ENCODE measurements around the gene MARCO.

MARCO gene

GRCh38 chr2:118922254-118922653 lies 19.7 kb upstream of the MARCO start:
- Histone ChIP-seq H3K4me3 (ENCODE audit: low read depth, low read length) (no peak overlapping the region), H3K27me3 (replicated peaks) (no peaks in the 10 kb centered on the region), H3K36me3 (replicated peaks) (no peaks in the 10 kb centered on the region), H3K27ac (no peak overlapping the region)
- no peak for DNase-seq
- TF ChIP-seq CTCF (IDR thresholded peaks at IDR 0.05; ENCODE audit: low read depth, low read length, missing control alignments) = no peak
- in situ Hi-C loops (cut with HindIII; ENCODE audit: low pct_ligation_motif_present, low sequenced_read_pairs) = no loop called here

- in situ Hi-C loops (cut with HindIII; ENCODE audit: low pct_ligation_motif_present, low sequenced_read_pairs) = no loop called here
- H3K36me3 ChIP-seq (replicated peaks) = no peaks in the 10 kb centered on the region
- no peak for TF ChIP-seq CTCF (IDR thresholded peaks at IDR 0.05; ENCODE audit: low read depth, low read length, missing control alignments)
- H3K27ac ChIP-seq = no peak overlapping the region
- no peaks in the 10 kb centered on the region for H3K27me3 ChIP-seq (replicated peaks)
- H3K4me3 ChIP-seq (ENCODE audit: low read depth, low read length) = no peak overlapping the region
- no peak for DNase-seq
Observed at GRCh38 chr2:118923371-118923770, 18.6 kb upstream of the MARCO start.

- DNase-seq = no peak
- Histone ChIP-seq H3K4me3 (ENCODE audit: low read depth, low read length) (no peak overlapping the region), H3K27ac (no peak overlapping the region), H3K36me3 (replicated peaks) (no peaks in the 10 kb centered on the region), H3K27me3 (replicated peaks) (no peaks in the 10 kb centered on the region)
- in situ Hi-C loops (cut with HindIII; ENCODE audit: low pct_ligation_motif_present, low sequenced_read_pairs) = no loop called here
- TF ChIP-seq CTCF (IDR thresholded peaks at IDR 0.05; ENCODE audit: low read depth, low read length, missing control alignments) = no peak
Observed at GRCh38 chr2:118925476-118925875, 16.5 kb upstream of the MARCO start.

DNA sequence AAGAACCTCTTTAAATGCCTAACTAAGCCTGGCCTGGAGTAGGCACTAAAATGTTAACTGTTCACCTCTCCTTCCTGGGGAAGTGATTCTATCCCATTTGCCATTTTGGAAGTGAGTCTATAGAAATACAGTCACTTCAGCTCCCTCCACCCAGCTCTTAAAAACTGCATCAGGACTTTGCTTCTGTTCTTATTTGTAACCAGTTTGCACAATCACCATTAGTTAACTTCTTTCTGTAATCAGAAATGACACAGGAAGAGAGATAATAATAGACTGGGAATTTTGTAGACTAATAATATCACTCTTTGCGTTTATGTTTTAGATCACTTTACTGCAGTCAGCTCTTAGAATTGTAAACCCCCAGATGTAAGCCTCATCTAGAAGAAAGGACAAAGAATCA lies 16.0 kb upstream of the MARCO start:
- H3K36me3 ChIP-seq (replicated peaks) = no peaks in the 10 kb centered on the region
- H3K27me3 ChIP-seq (replicated peaks) = no peaks in the 10 kb centered on the region
- H3K4me3 ChIP-seq (ENCODE audit: low read depth, low read length) = no peak overlapping the region
- DNase-seq = no peak
- H3K27ac ChIP-seq = no peak overlapping the region
- no peak for TF ChIP-seq CTCF (IDR thresholded peaks at IDR 0.05; ENCODE audit: low read depth, low read length, missing control alignments)
- in situ Hi-C loops (cut with HindIII; ENCODE audit: low pct_ligation_motif_present, low sequenced_read_pairs) = no loop called here

DNA sequence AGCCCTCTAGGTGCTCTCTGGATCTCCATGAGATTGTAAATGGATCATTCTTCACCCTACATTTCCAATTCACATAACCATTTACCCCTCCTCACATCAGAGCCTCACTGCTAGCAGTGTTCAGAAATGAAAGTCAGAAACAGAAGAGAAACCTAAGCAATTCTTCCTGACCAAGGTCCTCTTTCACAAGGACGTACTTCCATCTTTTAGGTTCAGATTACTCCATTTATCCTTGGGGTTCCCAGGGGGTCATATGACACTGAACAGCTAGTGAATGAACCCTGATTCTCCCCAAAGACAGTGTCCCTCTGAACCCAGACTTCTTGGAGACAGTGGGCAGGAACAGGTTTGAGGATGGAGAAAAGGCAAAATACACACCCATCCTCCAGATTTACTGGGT lies 12.9 kb upstream of the MARCO start:
- no peak for DNase-seq
- no peak overlapping the region for H3K27ac ChIP-seq
- no peaks in the 10 kb centered on the region for H3K36me3 ChIP-seq (replicated peaks)
- in situ Hi-C loops (cut with HindIII; ENCODE audit: low pct_ligation_motif_present, low sequenced_read_pairs) = no loop called here
- H3K4me3 ChIP-seq (ENCODE audit: low read depth, low read length) = no peak overlapping the region
- no peaks in the 10 kb centered on the region for H3K27me3 ChIP-seq (replicated peaks)
- TF ChIP-seq CTCF (IDR thresholded peaks at IDR 0.05; ENCODE audit: low read depth, low read length, missing control alignments) = no peak

- Histone ChIP-seq H3K27ac (no peak overlapping the region), H3K36me3 (replicated peaks) (no peaks in the 10 kb centered on the region), H3K27me3 (replicated peaks) (no peaks in the 10 kb centered on the region), H3K4me3 (ENCODE audit: low read depth, low read length) (no peak overlapping the region)
- in situ Hi-C loops (cut with HindIII; ENCODE audit: low pct_ligation_motif_present, low sequenced_read_pairs) = no loop called here
- no peak for DNase-seq
- TF ChIP-seq CTCF (IDR thresholded peaks at IDR 0.05; ENCODE audit: low read depth, low read length, missing control alignments) = no peak
Observed at GRCh38 chr2:118932949-118933348, 9.0 kb upstream of the MARCO start.

All from brain microvascular endothelial cell (primary cell).